Measurements from ENCODE around the gene ZBTB7C.
A peak's percentile ranks its signal among the peaks of the same experiment; 100 is the strongest.

Gene ZBTB7C

GRCh38 chr18:48324651-48325050, 84.5 kb downstream of the ZBTB7C start:
- no peak for DNase-seq (ENCODE audit: low read depth in 2 of 2)

DNA sequence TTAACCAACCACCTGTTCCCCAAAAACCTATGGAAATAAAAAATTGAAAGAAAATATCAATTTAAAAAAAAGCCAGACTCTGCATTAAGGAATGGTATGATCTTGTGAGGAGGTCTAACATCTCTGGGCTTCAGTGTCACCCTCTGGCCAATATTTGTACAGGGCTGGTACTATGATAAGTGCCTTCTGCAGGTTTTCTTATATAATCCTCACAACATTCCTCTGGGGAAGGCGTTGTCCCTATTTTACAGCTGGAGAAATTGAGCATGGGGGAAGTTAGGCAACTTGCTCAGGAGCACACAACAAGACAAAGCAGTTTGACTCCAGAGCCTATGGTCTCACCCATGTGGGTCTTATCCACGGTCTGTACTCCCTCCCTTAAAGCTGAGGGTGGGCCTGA, 86.0 kb downstream of the ZBTB7C start:
- DNase-seq (ENCODE audit: low read depth in 2 of 2) = no peak

- DNase-seq (ENCODE audit: low read depth in 2 of 2) = no peak
Measured at GRCh38 chr18:48321536-48321935, 87.6 kb downstream of the ZBTB7C start.

GRCh38 chr18:48321121-48321520, 88.1 kb downstream of the ZBTB7C start:
- no peak for DNase-seq (ENCODE audit: low read depth in 2 of 2)

GRCh38 chr18:48320639-48320945, 88.6 kb downstream of the ZBTB7C start:
- DNase-seq (ENCODE audit: low read depth in 2 of 2) = no peak

DNA sequence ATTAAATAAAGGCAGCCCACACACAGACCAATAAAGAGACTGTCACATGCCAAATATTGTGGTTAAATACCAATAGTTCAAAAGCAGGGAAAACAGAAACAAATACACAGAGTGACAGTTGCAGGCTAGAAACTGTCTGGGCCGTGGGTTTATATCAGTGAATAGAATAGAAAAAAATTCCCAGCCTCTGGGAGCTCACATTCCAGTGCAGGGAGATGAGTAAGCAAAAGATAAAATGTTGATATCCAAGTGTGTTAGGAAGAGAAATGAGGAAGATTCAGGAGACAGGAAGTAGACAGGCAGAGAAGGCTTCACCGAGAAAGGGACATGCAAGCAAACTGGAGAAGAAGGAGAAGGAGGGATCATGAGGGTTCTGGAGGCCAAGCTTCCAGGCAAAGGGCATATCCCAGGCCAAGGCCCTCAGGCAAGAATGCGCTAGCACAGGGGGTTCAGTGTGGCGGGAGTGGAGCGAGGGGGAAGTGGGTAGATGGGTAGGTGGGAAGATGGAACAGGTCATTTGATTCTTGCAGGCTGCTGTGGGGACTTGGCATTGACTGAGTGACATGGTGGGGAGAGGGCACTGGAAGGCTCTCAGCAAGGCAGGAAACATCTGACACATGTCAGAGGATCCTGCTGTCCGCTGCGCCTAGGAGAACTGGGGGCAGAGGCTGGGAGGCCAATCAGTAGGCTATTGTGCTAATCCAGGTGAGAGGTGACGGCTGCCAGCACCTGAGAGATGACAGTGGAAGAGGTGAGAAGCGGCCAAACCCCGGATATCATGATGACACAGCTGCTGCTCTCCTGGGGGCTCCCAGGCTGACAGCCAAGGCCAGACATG, 89.2 kb downstream of the ZBTB7C start:
- no peak for DNase-seq (ENCODE audit: low read depth in 2 of 2)

DNA sequence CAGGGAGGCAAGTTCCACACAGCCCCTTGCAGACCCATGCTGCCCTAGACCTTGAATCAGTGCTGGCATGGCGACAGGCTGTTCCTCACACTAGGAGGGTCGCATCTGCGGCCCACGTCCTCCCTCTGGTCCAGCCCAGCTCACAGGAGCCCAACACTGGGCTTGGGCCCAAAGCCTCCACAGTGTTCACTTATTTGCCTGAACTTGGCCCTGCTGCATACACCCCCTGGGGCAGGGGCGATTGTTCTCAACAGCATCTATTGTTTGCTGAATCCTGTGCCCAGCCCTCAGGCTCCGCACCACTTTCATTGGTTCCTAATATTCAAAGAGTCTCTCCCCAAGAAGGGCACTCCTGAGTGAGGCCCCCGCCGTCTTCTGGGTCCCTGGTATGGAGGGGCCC, 90.7 kb downstream of the ZBTB7C start:
- DNase-seq (ENCODE audit: low read depth in 2 of 2) = no peak

- DNase-seq (ENCODE audit: low read depth in 2 of 2) = no peak
Measured at GRCh38 chr18:48317781-48318381, 91.3 kb downstream of the ZBTB7C start.

GRCh38 chr18:48316177-48316576, 93.0 kb downstream of the ZBTB7C start:
- no peak for DNase-seq (ENCODE audit: low read depth in 2 of 2)

- DNase-seq (ENCODE audit: low read depth in 2 of 2) = no peak
Measured at GRCh38 chr18:48314690-48315089, 94.5 kb downstream of the ZBTB7C start.

DNA sequence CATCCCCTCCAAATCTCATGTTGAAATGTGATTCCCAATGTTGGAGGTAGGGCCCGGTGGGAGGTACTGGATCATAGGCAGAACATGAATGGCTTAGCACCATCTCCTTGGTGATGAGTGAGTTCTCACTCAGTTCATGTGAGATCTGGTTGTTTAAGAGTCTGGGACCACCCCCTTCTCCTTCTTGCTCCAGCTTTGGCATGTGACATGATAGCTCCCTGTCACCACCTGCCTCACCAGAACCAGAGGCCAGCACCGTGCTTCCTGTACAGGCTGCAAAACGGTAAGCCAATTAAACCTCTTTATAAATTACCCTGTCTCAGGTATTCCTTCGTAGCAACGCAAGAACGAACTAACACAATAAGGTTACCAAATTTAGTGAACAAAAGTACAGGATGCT, 95.4 kb downstream of the ZBTB7C start:
- DNase-seq (ENCODE audit: low read depth in 2 of 2) = no peak

GRCh38 chr18:48312066-48312465, 97.1 kb downstream of the ZBTB7C start:
- no peak for DNase-seq (ENCODE audit: low read depth in 2 of 2)

DNA sequence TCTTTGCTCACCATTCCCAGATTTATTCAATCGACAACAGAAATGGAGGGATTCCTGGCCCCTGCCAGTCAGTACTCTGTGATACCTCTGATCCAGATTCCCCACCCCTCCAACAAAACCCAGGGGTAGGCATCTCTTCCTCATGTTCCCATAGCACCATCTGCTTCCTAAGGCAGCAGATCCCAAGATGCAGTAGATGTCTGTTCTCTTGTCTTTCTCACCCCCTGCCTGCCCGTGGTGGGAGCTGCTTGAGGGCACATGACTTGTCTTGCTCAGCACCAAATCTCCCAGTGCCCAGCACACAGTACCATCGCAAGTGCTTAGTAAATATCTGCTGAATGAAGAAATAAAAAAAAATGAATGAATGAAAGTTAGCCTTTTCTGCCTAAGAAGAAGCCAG, 98.2 kb downstream of the ZBTB7C start:
- DNase-seq (ENCODE audit: low read depth in 2 of 2) = no peak

- no peak for DNase-seq (ENCODE audit: low read depth in 2 of 2)
Measured at GRCh38 chr18:48310353-48310752, 98.8 kb downstream of the ZBTB7C start.

DNA sequence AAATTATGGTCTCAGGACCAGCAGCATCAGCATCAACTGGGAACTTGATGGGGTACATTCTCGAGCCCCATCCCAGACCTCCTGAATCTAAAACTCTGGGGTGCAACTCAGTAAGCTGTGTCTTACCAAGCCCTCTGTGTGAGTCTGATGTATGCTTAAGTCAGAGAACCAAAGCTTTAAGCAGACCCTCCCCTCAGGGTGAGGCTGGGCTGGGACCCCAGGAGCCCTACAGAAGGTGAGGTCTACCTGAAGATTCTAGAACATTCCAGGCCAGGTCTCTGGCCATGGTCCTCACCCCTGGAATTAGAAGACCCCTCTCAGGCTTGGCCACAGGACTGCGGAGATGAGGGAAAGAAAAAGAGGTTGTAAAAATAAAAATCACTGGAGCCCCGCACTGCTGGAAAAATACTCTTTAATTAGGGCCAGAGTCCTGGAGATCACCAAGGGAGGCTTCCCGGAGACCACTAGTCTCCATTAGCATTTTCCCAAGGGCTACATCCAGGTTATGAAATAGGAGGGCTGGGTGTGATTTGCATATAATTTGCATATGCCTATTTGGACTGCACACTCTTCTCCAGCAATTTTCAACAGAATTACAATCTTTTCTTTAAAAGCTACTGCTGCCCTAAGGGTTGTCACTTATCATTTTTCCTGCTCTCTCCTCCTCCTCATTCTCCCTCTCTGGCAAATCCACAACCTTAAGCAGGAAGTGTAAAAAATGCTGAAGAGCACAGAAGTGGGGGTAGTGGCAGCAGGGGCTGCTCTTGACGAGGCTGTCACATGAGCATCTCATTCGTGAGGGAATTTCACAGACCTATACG, 100.2 kb downstream of the ZBTB7C start:
- DNase-seq (ENCODE audit: low read depth in 2 of 2) = no peak

DNA sequence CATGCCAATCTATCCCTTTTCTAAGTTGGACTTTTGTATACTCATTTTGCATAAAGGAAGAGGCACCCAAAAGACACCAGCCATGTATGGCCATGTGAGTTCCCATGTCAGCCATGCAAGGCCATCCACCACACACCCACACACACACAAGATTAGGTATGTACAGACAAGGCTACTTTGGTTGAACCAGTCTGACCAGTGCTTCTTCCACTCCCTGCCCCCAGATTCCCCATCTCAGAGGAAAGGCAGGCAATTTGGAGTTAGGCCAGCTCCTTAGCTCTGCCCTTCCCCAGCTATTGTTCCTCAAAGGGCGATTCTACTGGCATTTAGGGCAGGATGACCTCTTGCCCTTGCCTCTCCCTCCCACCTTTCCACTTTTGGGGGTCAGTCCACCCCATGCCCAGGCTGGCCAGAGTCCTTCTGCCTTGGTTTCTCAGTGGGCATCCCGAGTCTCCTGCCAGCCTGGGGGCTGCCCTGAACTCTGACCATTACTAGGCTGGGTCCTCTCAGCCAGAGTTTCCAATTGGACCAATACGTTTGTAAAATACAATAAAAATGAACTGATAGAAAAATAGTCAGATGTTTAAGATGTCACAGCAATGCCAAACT, 101.1 kb downstream of the ZBTB7C start:
- no peak for DNase-seq (ENCODE audit: low read depth in 2 of 2)

GRCh38 chr18:48306838-48307237, 102.3 kb downstream of the ZBTB7C start:
- DNase-seq (ENCODE audit: low read depth in 2 of 2) = no peak

DNA sequence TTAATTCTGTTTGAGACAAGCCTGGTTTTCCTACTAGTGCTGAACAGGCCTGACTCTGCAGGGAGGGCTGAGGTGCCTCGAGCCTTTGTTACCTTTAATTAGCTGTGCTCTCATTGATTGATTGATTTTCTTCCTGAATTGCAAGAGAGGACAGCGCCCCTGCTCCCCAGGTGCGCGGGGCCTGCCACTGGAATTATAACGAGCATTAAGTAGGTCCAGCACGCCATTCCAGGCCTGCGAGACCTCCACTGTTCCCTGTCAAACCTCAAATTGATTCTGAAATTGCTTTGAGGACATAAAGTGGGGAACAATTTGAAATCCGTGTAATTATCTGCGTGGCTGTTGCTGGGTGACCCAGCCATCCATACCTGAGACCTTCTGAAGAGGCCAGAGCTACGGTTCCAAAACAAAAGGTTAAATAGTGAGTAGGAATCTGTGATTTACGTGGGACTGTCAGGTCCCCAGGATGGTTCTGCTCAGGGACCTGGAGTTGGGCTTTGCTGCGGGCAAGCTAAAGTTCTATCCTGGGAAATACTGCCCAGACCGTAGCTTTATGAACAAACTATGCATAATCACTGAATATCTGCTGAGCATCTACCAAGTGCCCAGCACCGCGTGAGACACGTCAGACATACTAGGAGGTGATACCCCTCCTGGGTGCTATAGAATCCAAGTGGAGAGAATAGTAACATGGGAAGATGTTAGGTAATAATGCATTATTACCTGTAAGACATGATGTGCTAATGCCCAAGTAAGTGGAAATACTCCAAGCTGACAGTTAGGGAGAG, 104.1 kb downstream of the ZBTB7C start:
- DNase-seq (ENCODE audit: low read depth in 2 of 2) = no peak

DNA sequence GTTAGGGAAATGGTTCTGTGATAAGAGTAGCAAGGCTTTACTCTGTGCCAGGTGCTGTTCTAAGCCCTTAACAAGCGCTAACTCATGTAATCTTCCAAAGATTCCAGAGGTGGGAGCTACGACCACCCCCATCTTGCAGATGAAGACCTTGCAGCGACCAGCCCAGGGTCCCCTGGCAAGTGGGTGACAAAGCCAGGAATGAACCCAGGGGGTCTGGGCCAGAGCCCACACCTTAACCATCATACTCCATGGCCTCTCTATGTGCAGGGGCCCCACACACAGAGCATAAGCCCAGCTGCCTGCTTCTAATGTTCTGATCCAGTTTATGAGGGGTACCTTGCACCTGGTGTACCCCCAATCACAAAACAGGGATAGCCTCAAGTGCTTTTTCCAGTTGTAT, 105.3 kb downstream of the ZBTB7C start:
- no peak for DNase-seq (ENCODE audit: low read depth in 2 of 2)

DNA sequence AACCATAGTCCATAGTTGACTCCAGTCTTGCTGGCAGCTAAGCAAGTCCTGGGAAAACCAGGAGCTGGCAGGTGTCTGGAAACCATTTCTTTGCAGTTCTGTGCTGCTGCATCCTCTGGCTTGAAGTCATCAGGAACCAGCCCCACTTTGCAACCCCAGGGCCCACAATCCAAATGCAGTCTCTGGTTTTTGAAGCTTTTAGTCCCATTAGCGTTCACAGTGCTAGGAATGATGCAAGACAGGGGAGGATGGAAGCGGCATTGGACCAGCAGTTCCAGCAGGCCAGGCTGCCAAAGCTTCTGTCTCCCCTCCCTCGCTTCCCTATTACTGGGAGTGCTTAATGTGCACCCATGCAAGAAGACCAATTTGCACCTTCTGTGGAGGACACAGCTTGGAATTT, 106.4 kb downstream of the ZBTB7C start:
- no peak for DNase-seq (ENCODE audit: low read depth in 2 of 2)

GRCh38 chr18:48300463-48300961, 108.7 kb downstream of the ZBTB7C start:
- peak in 1 of 2 experiments; percentile 14 for DNase-seq (ENCODE audit: low read depth in 2 of 2)

Data from stimulated activated CD4-positive, alpha-beta T cell treated with anti-CD3 and anti-CD28 coated beads, Interleukin-12 subunit alpha, Interleukin-12 subunit beta, amount 100 ng/mL, for 24 hours (primary cell).